Esophagus muscularis mucosa (tissue), 4 donors: ENCODE results near the gene DAB1. TPM values are rescaled to one million over a fixed set of nuclear protein-coding genes. Genes with fewer than 3 reads are reported as not detected.

Experiments used
- DNase-seq: peaks from one replicate; pipeline ENCODE4 v3.0.0-alpha.2; 2017; ENCODE audit errors: extremely low spot score
- H3K27ac ChIP-seq, 4 donors: fragments of 200-600 bp; sonication (generic); replicated peaks in 1 of 4; 1 replicate in 3 of 4; 2 replicates in 1 of 4; pipeline ENCODE4 v1.5.1; 2016 to 2019; ENCODE audit warnings: mild to moderate bottlenecking in 1 of 4
- H3K27me3 ChIP-seq, 4 donors: fragments of 200-600 bp; sonication (generic); one replicate each; pipeline versions ENCODE4 v1.5.1 to v1.6.0; 2016 to 2019
- H3K36me3 ChIP-seq, 4 donors: fragments of 200-600 bp; sonication (generic); one replicate each; pipeline ENCODE4 v1.5.1; 2016 to 2019
- H3K4me1 ChIP-seq, 4 donors: fragments of 200-600 bp; sonication (generic); one replicate each; pipeline ENCODE4 v1.5.1; 2016 to 2019
- H3K4me3 ChIP-seq, 4 donors: fragments of 200-600 bp; sonication (generic); 1 replicate in 2 of 4; 2 replicates in 2 of 4; pipeline ENCODE4 v1.5.1; 2016 to 2019; ENCODE audit warnings: mild to moderate bottlenecking in 4 of 4, moderate library complexity in 1 of 4
- H3K9me3 ChIP-seq, 4 donors: fragments of 200-600 bp; sonication (generic); 1 replicate in 3 of 4; 2 replicates in 1 of 4; pipeline ENCODE4 v1.5.1; 2016 to 2019
- EP300 ChIP-seq: sonication (generic); formaldehyde crosslinking; IDR thresholded peaks from one replicate; pipeline ENCODE4 v1.6.1; 2017; ENCODE audit warnings: antibody characterized with exemption
- POLR2A ChIP-seq: fragments of 450-650 bp; IDR thresholded peaks from one replicate; pipeline ENCODE4 v1.6.1; 2017; ENCODE audit warnings: antibody characterized with exemption, moderate library complexity, mild to moderate bottlenecking, low read depth
- POLR2AphosphoS5 ChIP-seq, 2 donors: sonication (generic); formaldehyde crosslinking; IDR thresholded peaks; one replicate each; pipeline ENCODE4 v1.6.1; 2017; ENCODE audit warnings: antibody characterized with exemption in 2 of 2
- WGBS: methylation state at CpG from one replicate; pipeline ENCODE4 v1.1.5; 2018; 5-methylcytosine and 5-hydroxymethylcytosine counted together
- intact Hi-C: fragments of 100-400 bp; cut with DNase I; formaldehyde crosslinking; loops from one replicate; pipeline ENCODE4 v1.15.1; 2023
- total RNA-seq, 4 donors: library from RNA; depleted of rRNA; stranded (reverse); fragments of >200 nt; gene quantifications; one replicate each; pipeline versions ENCODE4 v1.1.0 to v1.2.1, GENCODE V29; 2016
- TF ChIP-seq, protein P1 (sequence below), 3 experiments: fragments of 200-600 bp in 2 of 3; fragments of 450-650 bp in 1 of 3; sonication (generic) in 2 of 3; IDR thresholded peaks; one replicate each; pipeline ENCODE4 v1.5.1; 2017 to 2019; ENCODE audit warnings: antibody characterized with exemption in 3 of 3, mild to moderate bottlenecking in 2 of 3, moderate library complexity in 1 of 3

DAB1 gene
- total RNA-seq, 4 donors from 2014 or later = 0.26 to 1.3 (median 0.37) TPM

DNA sequence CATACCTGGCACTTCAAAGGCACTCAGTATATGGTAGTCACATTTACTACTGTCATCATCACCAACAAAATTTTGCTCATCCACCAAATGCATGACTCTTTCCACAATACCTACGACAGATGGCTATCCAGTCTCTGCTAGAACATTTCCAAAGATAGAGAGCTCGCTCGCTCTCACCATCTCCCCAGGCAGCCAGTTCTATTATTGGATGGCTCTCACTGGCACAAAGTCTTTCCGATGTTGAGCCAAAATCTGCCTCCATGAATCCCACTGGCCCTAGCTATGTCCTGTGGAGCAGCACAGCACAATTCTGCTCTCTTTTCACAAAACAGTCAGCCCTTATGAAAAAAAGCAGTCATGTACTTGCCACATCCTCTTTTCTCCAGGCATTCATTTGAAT lies 102.1 kb downstream of the DAB1 start:
- Histone ChIP-seq H3K9me3 (no peaks in the 10 kb centered on the region), H3K4me1 (peaks cover 0 to 4% (median 0%) of the 10 kb centered on the region in 4 donors), H3K4me3 (no peak overlapping the region), H3K27me3 (no peaks in the 10 kb centered on the region), H3K27ac (no peak overlapping the region), H3K36me3 (no peaks in the 10 kb centered on the region)
- TF ChIP-seq, protein P1, sequence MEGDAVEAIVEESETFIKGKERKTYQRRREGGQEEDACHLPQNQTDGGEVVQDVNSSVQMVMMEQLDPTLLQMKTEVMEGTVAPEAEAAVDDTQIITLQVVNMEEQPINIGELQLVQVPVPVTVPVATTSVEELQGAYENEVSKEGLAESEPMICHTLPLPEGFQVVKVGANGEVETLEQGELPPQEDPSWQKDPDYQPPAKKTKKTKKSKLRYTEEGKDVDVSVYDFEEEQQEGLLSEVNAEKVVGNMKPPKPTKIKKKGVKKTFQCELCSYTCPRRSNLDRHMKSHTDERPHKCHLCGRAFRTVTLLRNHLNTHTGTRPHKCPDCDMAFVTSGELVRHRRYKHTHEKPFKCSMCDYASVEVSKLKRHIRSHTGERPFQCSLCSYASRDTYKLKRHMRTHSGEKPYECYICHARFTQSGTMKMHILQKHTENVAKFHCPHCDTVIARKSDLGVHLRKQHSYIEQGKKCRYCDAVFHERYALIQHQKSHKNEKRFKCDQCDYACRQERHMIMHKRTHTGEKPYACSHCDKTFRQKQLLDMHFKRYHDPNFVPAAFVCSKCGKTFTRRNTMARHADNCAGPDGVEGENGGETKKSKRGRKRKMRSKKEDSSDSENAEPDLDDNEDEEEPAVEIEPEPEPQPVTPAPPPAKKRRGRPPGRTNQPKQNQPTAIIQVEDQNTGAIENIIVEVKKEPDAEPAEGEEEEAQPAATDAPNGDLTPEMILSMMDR (IDR thresholded peaks at IDR 0.05) = no peak
- no peak for TF ChIP-seq POLR2AphosphoS5 (IDR thresholded peaks at IDR 0.05)
- no peak for TF ChIP-seq POLR2A
- no peak for TF ChIP-seq EP300
- WGBS = 95% methylated on average over 4 of the region's 4 CpGs
- no peak for DNase-seq
- intact Hi-C loops = no loop called here

DNA sequence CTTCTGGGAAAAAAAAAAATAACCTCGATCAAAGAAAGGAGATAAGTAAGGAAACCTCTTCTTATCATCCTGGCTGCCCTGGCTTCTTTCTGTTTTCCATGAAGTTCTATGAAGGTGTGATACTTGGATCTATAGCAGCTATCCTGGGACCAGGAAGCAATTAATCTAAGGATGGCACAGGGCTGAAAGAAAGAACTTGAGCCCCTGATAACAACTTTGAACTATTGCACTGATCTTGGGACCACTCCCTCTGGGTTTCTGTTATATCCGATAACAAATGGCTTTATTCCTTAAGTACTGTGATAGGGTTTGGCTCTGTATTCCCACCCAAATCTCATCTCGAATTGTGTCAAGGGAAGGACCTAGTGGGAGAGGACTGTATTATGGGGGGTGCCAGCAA lies 104.1 kb downstream of the DAB1 start:
- TF ChIP-seq, protein P1 (IDR thresholded peaks at IDR 0.05) = no peak
- no peak for TF ChIP-seq EP300
- no peak for TF ChIP-seq POLR2AphosphoS5 (IDR thresholded peaks at IDR 0.05)
- no peak for TF ChIP-seq POLR2A
- DNase-seq = no peak
- Histone ChIP-seq H3K27me3 (no peaks in the 10 kb centered on the region), H3K4me1 (peaks cover 0 to 4% (median 0%) of the 10 kb centered on the region in 4 donors), H3K4me3 (no peak overlapping the region), H3K36me3 (no peaks in the 10 kb centered on the region), H3K27ac (no peak overlapping the region), H3K9me3 (no peaks in the 10 kb centered on the region)
- WGBS = 77% methylated on average over 3 of the region's 3 CpGs
- intact Hi-C loops = no loop called here

DNA sequence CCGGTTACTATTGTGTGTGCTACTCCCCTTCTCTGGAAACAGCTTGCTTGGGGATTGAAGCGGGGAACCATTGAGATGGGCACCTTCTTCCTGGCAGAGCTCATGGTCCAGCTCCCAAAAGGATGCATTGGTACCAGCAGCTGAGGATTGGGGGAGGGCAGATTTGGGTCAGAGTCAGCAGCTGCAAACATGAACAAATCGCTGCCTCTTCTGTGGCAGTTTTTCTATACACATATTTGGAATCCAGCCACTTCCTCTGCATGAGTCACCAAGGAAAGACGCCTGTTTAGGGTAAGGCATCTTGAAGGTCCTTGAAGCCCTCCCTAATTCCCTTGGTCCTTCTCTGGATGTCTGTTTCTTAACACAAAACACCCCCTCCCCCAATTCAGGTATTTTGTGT lies 104.7 kb downstream of the DAB1 start:
- Histone ChIP-seq H3K36me3 (no peaks in the 10 kb centered on the region), H3K4me3 (no peak overlapping the region), H3K27ac (no peak overlapping the region), H3K9me3 (no peaks in the 10 kb centered on the region), H3K4me1 (peaks cover 0 to 4% (median 0%) of the 10 kb centered on the region in 4 donors), H3K27me3 (no peaks in the 10 kb centered on the region)
- intact Hi-C loops = no loop called here
- DNase-seq = no peak
- WGBS = 58% methylated on average over 4 of the region's 4 CpGs
- TF ChIP-seq POLR2AphosphoS5 (IDR thresholded peaks at IDR 0.05) (no peak), POLR2A (no peak), EP300 (no peak)
- TF ChIP-seq, protein P1 (IDR thresholded peaks at IDR 0.05) = no peak

DNA sequence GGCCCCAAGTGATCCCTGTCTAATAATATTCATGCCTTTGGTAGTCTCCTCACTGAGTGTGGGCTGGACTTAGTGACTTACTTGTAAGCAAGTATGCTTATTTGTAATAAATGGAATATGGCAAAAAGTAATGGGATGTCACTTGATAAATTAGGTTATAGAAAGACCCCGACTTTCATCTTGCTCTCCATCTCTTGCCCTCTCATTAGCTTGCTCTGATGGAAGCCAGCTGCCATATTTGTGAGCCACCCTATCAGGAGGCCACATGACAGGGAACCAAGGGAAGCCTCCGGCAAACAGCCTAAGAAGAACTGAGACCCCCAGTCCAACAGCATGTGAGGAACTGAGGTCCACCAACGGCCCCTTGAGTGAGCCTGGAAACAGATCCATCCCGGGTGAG lies 107.0 kb downstream of the DAB1 start:
- Histone ChIP-seq H3K27me3 (no peaks in the 10 kb centered on the region), H3K4me3 (no peak overlapping the region), H3K4me1 (peaks cover 0 to 4% (median 0%) of the 10 kb centered on the region in 4 donors), H3K27ac (no peak overlapping the region), H3K9me3 (no peaks in the 10 kb centered on the region), H3K36me3 (no peaks in the 10 kb centered on the region)
- DNase-seq = no peak
- TF ChIP-seq POLR2A (no peak), POLR2AphosphoS5 (IDR thresholded peaks at IDR 0.05) (no peak), EP300 (no peak)
- TF ChIP-seq, protein P1 (IDR thresholded peaks at IDR 0.05) = no peak
- intact Hi-C loops = no loop called here
- 96% methylated on average over 4 of the region's 4 CpGs for WGBS

DNA sequence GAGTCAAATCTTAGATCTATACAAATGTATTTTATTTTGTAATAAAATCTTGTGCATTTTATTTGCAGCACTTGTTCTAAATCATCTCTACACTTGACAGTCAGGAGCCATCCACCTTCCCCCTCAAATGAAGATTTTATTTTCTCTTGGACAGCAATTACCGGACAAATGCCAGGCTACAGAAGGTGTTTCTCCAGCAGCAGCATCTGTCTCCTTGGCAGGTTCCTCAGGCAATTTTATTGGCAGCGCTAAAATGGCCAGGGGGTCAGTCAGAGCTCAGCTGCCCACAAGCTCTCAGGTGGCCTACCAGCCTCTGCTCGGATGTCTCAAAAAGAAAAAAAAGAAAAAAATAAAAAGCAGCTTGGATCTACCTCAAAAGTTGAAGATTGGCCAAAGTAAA lies 107.6 kb downstream of the DAB1 start:
- Histone ChIP-seq H3K4me3 (no peak overlapping the region), H3K4me1 (peaks cover 0 to 4% (median 0%) of the 10 kb centered on the region in 4 donors), H3K27ac (no peak overlapping the region), H3K9me3 (no peaks in the 10 kb centered on the region), H3K27me3 (no peaks in the 10 kb centered on the region), H3K36me3 (no peaks in the 10 kb centered on the region)
- 77% methylated on average over 3 of the region's 3 CpGs for WGBS
- DNase-seq = no peak
- TF ChIP-seq POLR2AphosphoS5 (IDR thresholded peaks at IDR 0.05) (no peak), POLR2A (no peak), EP300 (no peak)
- TF ChIP-seq, protein P1 (IDR thresholded peaks at IDR 0.05) = no peak
- intact Hi-C loops = no loop called here
